OCI-LY3 (cell line): ENCODE results near the gene ZNF559.

Experiments used
- H2AFZ ChIP-seq: fragments of 200-600, 300-600 bp; shearing (Covaris generic); 2 replicates; pipeline ENCODE4 v1.6.0; 2014; ENCODE audit warnings: antibody characterized with exemption, low read depth, low read length
- H3K27ac ChIP-seq: fragments of 200-600, 300-600 bp; sonication (generic); 2 replicates; pipeline ENCODE4 v1.5.1; 2014; ENCODE audit warnings: mild to moderate bottlenecking, low read length, moderate library complexity, mixed read lengths
- H3K27me3 ChIP-seq: fragments of 200-600, 300-600 bp; sonication (generic); 2 replicates; pipeline ENCODE4 v1.6.1; 2014; ENCODE audit warnings: low read depth, low read length, mixed read lengths
- H3K36me3 ChIP-seq: fragments of 200-600, 300-600 bp; sonication (generic); replicated peaks from 2 replicates; pipeline ENCODE3; 2014; ENCODE audit warnings: low read depth, low read length, mixed read lengths
- H3K4me1 ChIP-seq: fragments of 300-600, 200-600 bp; sonication (generic); 2 replicates; pipeline ENCODE4 v1.6.1; 2014; ENCODE audit warnings: low read length, mixed read lengths
- H3K4me2 ChIP-seq: fragments of 200-600, 300-600 bp; sonication (generic); 2 replicates; pipeline ENCODE4 v1.6.1; 2014; ENCODE audit warnings: low read length, mixed read lengths
- H3K4me3 ChIP-seq: fragments of 300-600, 200-600 bp; sonication (generic); 2 replicates; pipeline ENCODE4 v1.5.1; 2014; ENCODE audit warnings: antibody characterized with exemption, mild to moderate bottlenecking, low read length, moderate library complexity
- H3K79me2 ChIP-seq: fragments of 300-600, 200-600 bp; shearing (Covaris generic); 2 replicates; pipeline ENCODE4 v1.6.1; 2014; ENCODE audit warnings: mild to moderate bottlenecking, low read length, mixed read lengths
- H3K9ac ChIP-seq: fragments of 300-600, 200-600 bp; shearing (Covaris generic); 2 replicates; pipeline ENCODE4 v1.6.0; 2014; ENCODE audit warnings: mild to moderate bottlenecking, low read length, moderate library complexity
- H3K9me3 ChIP-seq: fragments of 200-600, 300-600 bp; shearing (Covaris generic); 2 replicates; pipeline ENCODE4 v1.6.1; 2014; ENCODE audit warnings: low read length, mixed read lengths; ENCODE audit not compliant: insufficient read depth
- H4K20me1 ChIP-seq: fragments of 200-600, 300-600 bp; sonication (generic); 2 replicates; pipeline ENCODE4 v1.6.1; 2016; ENCODE audit warnings: low read length, mixed read lengths; ENCODE audit not compliant: insufficient read depth
- CTCF ChIP-seq: fragments of 200-600, 300-600 bp; sonication (generic); IDR thresholded peaks from 2 replicates; pipeline ENCODE4 v1.5.1; 2014; ENCODE audit warnings: antibody characterized with exemption, low read length, low read depth
- EZH2phosphoT487 ChIP-seq: fragments of 200-600 bp; shearing (Covaris generic); IDR thresholded peaks from 2 replicates; pipeline ENCODE4 v1.6.1; 2018; ENCODE audit warnings: antibody characterized with exemption, mixed run types, low read depth

ZNF559 gene

GRCh38 chr19:9345005-9345404, 21.0 kb downstream of the ZNF559 start:
- no peaks in the 10 kb centered on the region for H3K27me3 ChIP-seq
- H3K9ac ChIP-seq, result no peak overlapping the region
- no peak overlapping the region for H3K27ac ChIP-seq
- no peaks in the 10 kb centered on the region for H3K79me2 ChIP-seq
- no peak overlapping the region for H3K4me3 ChIP-seq
- no peak overlapping the region for H2AFZ ChIP-seq
- no peak for TF ChIP-seq CTCF
- no peak for TF ChIP-seq EZH2phosphoT487
- no peaks in the 10 kb centered on the region for H3K4me1 ChIP-seq
- H4K20me1 ChIP-seq, result no peaks in the 10 kb centered on the region
- no peak overlapping the region for H3K4me2 ChIP-seq
- peaks cover 61% of the 10 kb centered on the region for H3K9me3 ChIP-seq
- H3K36me3 ChIP-seq, result peaks cover 66% of the 10 kb centered on the region

- Histone ChIP-seq H3K4me3 (no peak overlapping the region), H3K9ac (no peak overlapping the region), H3K79me2 (no peaks in the 10 kb centered on the region), H2AFZ (no peak overlapping the region), H3K9me3 (peaks cover 49% of the 10 kb centered on the region), H3K36me3 (peaks cover 50% of the 10 kb centered on the region), H3K4me1 (no peaks in the 10 kb centered on the region), H3K27me3 (no peaks in the 10 kb centered on the region), H4K20me1 (no peaks in the 10 kb centered on the region), H3K27ac (no peak overlapping the region), H3K4me2 (no peak overlapping the region)
- no peak for TF ChIP-seq CTCF
- TF ChIP-seq EZH2phosphoT487, result no peak
Observed at GRCh38 chr19:9348253-9348652, 24.3 kb downstream of the ZNF559 start.

- H3K27me3 ChIP-seq, result no peaks in the 10 kb centered on the region
- no peak overlapping the region for H3K9ac ChIP-seq
- no peak overlapping the region for H3K4me3 ChIP-seq
- no peak for TF ChIP-seq CTCF
- TF ChIP-seq EZH2phosphoT487, result no peak
- no peaks in the 10 kb centered on the region for H3K79me2 ChIP-seq
- peaks cover 45% of the 10 kb centered on the region; the same call in 1 of the 2 replicates for H3K9me3 ChIP-seq
- H2AFZ ChIP-seq, result no peak overlapping the region
- no peak overlapping the region for H3K4me2 ChIP-seq
- no peaks in the 10 kb centered on the region for H4K20me1 ChIP-seq
- H3K36me3 ChIP-seq, result peaks cover 45% of the 10 kb centered on the region
- H3K27ac ChIP-seq, result no peak overlapping the region
- H3K4me1 ChIP-seq, result no peaks in the 10 kb centered on the region
Observed at GRCh38 chr19:9348671-9349070, 24.7 kb downstream of the ZNF559 start.

- no peak overlapping the region for H3K27ac ChIP-seq
- H3K9me3 ChIP-seq, result peaks cover 31% of the 10 kb centered on the region; the same call in 1 of the 2 replicates
Observed at GRCh38 chr19:9352505-9352904, 28.5 kb downstream of the ZNF559 start.

More at GRCh38 chr19:9352505-9352904, 28.5 kb downstream of the ZNF559 start:
- no peaks in the 10 kb centered on the region for H3K27me3 ChIP-seq
- H3K4me2 ChIP-seq, result no peak overlapping the region
- no peaks in the 10 kb centered on the region for H3K79me2 ChIP-seq
- no peak overlapping the region for H3K4me3 ChIP-seq
- H3K9ac ChIP-seq, result no peak overlapping the region
- no peaks in the 10 kb centered on the region for H4K20me1 ChIP-seq
- H3K36me3 ChIP-seq, result peaks cover 40% of the 10 kb centered on the region
- no peak overlapping the region for H2AFZ ChIP-seq
- TF ChIP-seq CTCF (no peak), EZH2phosphoT487 (no peak)
- no peaks in the 10 kb centered on the region for H3K4me1 ChIP-seq
